GM23248 (cell line): ENCODE measurements around the gene BPIFA1.

Experiments used
- EZH2 ChIP-seq: fragments of 200-600 bp; sonication (generic); IDR thresholded peaks from 2 replicates; pipeline ENCODE4 v1.6.1; 2018; ENCODE audit warnings: antibody characterized with exemption, mild to moderate bottlenecking; ENCODE audit not compliant: insufficient read depth, poor library complexity, severe bottlenecking
- EZH2phosphoT487 ChIP-seq: fragments of 200-600 bp; sonication (generic); IDR thresholded peaks from 2 replicates; pipeline ENCODE4 v1.6.1; 2018; ENCODE audit warnings: antibody characterized with exemption, moderate library complexity, mild to moderate bottlenecking, low read depth; ENCODE audit not compliant: insufficient read depth

GRCh38 chr20:33229843-33230242, 6.0 kb upstream of the BPIFA1 start:
- no peak for TF ChIP-seq EZH2phosphoT487
- no peak for TF ChIP-seq EZH2
